ENCODE results near the gene ATP6V1E1.

- no peak for TF ChIP-seq CTCF (conservative IDR thresholded peaks at IDR 0.05 in 1 of 2, IDR thresholded peaks at IDR 0.05 in 1 of 2; ENCODE audit: low read depth in 1 of 2, low read length in 2 of 2)
- TF ChIP-seq EZH2 (IDR thresholded peaks at IDR 0.05; ENCODE audit: low read length, missing control alignments), result no peak
Measured at GRCh38 chr22:17601031-17601430, 27.5 kb downstream of the ATP6V1E1 start.

All from fibroblast of lung (primary cell).